GM04503 (cell line): ENCODE measurements around the gene CLSTN2.
A peak's percentile ranks its signal among the peaks of the same experiment; 100 is the strongest.

Experiments used
- DNase-seq: peaks from one replicate; pipeline ENCODE4 v3.0.0-alpha.2; 2012; ENCODE audit warnings: low read depth

The CLSTN2 gene

DNA sequence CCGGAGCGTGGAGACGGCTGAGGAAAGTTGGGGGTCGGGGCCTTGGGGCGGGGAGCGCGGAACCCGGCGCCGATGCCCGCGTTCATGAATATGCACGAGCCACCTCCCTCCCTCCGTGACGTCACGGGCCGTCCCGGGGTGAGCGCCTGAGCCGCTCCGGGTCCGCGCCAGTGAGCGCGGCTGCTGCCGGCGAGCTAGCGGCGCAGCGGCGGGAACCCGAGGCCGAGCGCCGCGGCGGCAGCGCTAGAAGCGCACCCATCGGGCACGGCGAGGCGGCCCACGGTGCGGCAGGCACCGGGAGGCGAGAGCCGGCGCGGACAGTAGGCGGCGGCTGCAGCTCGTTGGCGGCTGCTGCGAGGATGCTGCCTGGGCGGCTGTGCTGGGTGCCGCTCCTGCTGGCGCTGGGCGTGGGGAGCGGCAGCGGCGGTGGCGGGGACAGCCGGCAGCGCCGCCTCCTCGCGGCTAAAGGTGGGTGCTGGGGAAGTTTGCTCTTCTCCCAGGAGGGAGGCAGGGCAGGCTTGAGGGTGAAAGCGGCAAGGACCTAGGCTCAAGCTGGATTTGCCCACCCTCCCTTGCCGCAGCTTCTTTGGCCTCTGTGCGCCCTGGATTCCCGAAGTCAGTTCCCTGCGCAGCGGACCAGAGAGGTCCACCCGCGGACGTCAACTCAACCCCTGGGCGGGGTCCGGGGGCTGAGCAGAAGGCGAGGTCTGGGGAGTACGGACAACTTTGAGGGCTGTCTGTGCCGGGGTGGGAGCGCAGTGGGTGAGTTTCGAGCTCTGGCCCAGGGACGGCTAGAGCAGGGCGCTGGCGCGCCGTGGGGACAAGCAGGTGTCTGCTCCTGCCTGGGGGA, at the start of gene CLSTN2:
Gene CLSTN2, plus strand, starts transcription at position 170 of the 850 bp plus-strand sequence.
- no peak for DNase-seq

GRCh38 chr3:139887431-139887830, 47.6 kb upstream of the CLSTN2 start:
- no peak for DNase-seq

- no peak for DNase-seq
These were observed 46.3 kb upstream of the CLSTN2 start for GRCh38 chr3:139888561-139889140.

GRCh38 chr3:139893267-139893962, 41.6 kb upstream of the CLSTN2 start:
- no peak for DNase-seq

- DNase-seq = no peak
These were observed 40.9 kb upstream of the CLSTN2 start for GRCh38 chr3:139893963-139894642.

DNA sequence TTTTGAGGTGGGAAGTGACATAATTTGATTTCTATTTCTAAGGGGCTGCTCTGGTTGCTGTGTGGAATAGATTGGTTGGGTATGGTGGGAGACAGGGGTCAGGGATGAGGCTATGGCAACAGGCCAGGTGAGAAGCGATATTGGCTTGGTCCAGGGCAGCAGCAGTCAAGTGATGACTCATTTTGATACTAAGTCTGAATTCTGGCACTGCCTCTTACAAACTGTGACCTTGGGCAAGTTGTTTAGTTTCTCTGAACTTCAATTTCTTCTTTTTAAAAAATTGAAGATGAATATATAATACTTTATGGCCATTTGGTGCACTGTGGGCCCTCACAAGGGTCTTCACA, 40.4 kb upstream of the CLSTN2 start:
- no peak for DNase-seq

- DNase-seq = no peak
These were observed 37.2 kb upstream of the CLSTN2 start for GRCh38 chr3:139897759-139898158.

DNA sequence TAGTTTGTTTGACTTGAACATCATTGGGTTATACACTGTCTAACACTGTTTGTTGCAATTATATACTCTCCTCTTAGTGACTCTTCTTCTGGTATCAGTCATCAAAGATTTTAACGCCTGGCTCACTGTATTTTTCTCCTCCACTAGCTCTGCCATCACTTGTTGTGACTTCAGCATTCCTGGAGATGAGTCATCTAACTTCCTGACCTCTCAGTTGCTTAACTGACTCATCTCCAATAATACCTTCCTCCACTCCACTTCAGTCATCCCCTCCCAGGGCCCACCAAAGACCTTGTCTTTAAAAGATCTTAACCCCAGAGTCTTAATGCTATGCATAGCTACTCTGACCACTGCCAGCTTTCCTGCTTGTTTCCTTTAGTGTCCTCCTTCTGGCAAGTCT, 28.6 kb upstream of the CLSTN2 start:
- peak; percentile 0 for DNase-seq

DNA sequence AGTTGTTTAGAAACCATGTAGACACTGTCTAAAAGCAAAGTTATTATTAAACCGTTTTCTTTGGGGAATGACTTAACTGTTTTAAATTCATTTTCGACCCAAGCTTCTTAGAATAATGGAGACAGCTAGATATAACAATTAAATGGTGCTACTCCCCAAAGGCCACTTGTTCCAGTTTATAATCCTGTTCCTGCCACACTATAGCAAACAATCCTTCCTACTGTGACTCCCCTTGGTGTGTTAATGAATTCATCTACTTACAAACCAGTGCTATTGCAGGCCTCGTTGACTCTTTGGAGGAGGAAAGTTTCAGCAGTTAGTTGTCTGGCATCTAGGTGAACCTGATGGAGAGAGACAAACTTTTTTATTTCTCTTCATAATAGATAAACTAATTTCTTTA, 25.2 kb upstream of the CLSTN2 start:
- no peak for DNase-seq

GRCh38 chr3:139916271-139916670, 18.7 kb upstream of the CLSTN2 start:
- no peak for DNase-seq

DNA sequence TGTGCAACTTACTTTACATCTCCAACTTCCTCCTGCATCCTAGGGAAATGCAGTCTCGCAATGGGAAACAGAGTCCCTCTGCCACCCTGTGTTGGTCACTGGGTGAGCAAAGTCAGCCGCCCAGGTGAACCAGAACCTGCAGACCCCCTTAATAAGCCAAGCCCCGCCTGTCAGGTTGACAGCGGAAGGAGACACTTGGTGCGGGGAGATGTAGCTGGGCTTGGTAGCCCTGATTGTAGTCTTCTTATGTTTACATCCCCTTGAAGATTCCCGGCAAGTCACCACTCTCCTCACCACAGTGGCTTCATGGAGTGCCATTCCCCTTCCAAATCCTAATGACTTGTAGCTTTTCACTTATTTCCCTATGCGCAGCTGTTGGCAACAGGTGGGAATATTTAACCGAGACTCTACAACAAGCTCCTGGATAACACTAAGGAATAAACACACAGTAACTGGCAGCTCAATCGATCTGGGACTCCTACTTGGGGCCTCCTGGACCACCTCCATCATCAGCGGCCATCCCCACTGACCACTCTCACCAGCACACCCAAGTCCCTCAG, 17.7 kb upstream of the CLSTN2 start:
- no peak for DNase-seq

GRCh38 chr3:139928708-139929505, 6.1 kb upstream of the CLSTN2 start:
- DNase-seq = no peak

GRCh38 chr3:139930211-139930610, 4.8 kb upstream of the CLSTN2 start:
- no peak for DNase-seq

- no peak for DNase-seq
These were observed 1.2 kb upstream of the CLSTN2 start for GRCh38 chr3:139933766-139934165.

DNA sequence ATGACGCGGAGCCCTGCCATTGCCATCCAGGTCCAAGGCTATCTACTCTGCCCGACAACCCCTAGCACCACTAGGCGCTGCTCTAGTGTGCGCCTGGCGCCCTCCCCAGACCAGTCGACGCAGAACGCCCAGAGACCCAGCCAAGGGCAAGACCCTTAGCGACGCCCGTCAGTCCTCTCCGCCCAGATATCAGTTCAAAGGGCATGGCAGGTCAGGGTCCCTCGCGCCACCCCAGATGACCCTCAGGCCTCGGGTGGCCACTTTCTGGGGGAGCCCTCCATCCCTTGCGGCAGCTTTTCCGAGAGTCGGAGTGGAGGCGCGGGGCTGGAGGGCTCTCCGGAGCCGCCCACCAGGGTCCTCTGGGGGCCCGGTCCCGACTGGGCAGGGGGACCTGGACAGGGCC, 371 bp upstream of the CLSTN2 start:
- no peak for DNase-seq

DNA sequence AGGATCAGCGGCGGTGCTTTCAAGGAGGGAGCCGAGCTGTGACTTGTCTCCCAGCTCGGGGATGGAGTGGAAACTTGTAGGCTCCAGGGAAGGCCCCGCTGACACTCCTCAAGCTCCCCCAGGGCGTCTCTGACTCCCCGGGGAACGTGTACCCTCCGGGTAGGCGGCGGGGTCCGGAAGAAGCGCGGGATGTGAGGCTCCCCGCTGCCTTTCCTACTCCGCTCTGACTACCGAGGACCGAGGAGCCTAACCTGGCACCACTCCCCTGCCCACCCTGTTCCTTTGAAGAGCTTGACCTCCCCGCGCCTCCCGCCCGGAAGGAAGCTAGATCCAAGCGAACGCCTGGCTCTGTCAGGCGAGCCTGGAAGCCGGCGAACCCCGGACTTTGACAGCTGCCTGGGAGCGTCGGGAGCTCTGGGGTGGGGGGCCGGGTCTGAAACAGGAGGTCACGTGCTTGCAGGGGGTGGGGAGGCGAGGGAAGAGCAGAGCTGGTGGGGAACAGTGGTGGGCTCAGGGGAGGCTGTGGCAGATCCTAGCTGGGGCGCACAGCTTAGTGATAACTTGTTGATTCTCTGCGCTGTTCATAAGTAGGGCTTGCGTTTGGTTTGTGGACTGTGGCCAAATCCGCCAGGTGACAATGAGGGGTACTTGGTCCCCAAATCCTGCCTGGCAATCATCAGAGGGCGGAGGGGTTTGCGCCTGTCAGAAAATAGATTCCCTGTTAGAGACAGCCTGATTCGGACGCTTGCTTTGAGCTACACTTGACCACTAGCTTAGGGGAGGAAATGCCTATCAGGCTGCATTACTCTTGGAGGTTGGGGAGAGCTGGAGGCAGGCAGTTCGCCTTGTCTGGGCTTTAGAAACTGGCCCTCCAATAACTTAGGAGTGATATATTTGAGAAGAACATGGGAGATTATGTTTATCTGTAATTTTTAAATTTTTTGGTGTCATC, 1.2 kb downstream of the CLSTN2 start:
- DNase-seq = no peak

- no peak for DNase-seq
These were observed 2.8 kb downstream of the CLSTN2 start for GRCh38 chr3:139937674-139938279.

- DNase-seq = no peak
These were observed 4.8 kb downstream of the CLSTN2 start for GRCh38 chr3:139939681-139940190.

DNA sequence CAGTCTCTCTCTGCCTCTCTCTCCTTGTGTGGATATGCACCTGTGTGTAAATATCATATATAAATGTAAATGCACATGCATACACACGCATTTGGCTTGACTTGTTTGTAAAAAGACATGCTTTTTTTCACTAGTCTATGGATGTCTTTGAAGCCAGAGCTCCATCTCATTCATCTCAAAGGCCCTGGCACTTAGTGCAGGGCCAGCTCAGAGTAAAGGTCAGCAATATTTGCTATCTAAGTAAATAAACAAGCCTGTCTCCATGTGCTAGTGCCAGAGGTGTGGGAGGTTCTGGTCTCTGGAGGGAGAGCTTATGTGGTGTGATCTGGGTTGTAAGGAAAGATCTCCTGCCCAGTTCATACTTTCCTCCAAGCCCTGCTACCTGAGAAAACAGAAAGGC, 5.6 kb downstream of the CLSTN2 start:
- DNase-seq = no peak

- no peak for DNase-seq
These were observed 6.6 kb downstream of the CLSTN2 start for GRCh38 chr3:139941580-139941979.
